Vagina (tissue), 2 donors: Measurements from ENCODE around the gene FAM222A.

Experiments
- CTCF ChIP-seq, 3 experiments: fragments of 450-650 bp in 2 of 3; fragments of 200-600 bp in 1 of 3; sonication (generic) in 1 of 3; IDR thresholded peaks; one replicate each; pipeline ENCODE4 v1.5.1; 2017 to 2019; ENCODE audit warnings: antibody characterized with exemption in 3 of 3, mild to moderate bottlenecking in 2 of 3, moderate library complexity in 2 of 3
- POLR2AphosphoS5 ChIP-seq, 2 donors: sonication (generic); formaldehyde crosslinking; IDR thresholded peaks; one replicate each; pipeline ENCODE4 v1.9.0; 2017; ENCODE audit warnings: antibody characterized with exemption in 2 of 2, mild to moderate bottlenecking in 2 of 2, low read depth in 1 of 2; ENCODE audit not compliant: insufficient read depth in 1 of 2

- TF ChIP-seq CTCF (IDR thresholded peaks at IDR 0.05) (no peak), POLR2AphosphoS5 (IDR thresholded peaks at IDR 0.05; ENCODE audit: insufficient read depth in 1 of 2, low read depth in 1 of 2) (no peak)
These were observed 52.7 kb downstream of the FAM222A start for GRCh38 chr12:109766251-109766778.
